ENCODE data around the gene MAL. TPM values are rescaled to one million over a fixed set of nuclear protein-coding genes. Genes with fewer than 3 reads are reported as not detected.

MAL gene
- total and polyA plus RNA-seq, 2 of the 4 experiments (the other 2 are of a cell fraction) = not detected

DNA sequence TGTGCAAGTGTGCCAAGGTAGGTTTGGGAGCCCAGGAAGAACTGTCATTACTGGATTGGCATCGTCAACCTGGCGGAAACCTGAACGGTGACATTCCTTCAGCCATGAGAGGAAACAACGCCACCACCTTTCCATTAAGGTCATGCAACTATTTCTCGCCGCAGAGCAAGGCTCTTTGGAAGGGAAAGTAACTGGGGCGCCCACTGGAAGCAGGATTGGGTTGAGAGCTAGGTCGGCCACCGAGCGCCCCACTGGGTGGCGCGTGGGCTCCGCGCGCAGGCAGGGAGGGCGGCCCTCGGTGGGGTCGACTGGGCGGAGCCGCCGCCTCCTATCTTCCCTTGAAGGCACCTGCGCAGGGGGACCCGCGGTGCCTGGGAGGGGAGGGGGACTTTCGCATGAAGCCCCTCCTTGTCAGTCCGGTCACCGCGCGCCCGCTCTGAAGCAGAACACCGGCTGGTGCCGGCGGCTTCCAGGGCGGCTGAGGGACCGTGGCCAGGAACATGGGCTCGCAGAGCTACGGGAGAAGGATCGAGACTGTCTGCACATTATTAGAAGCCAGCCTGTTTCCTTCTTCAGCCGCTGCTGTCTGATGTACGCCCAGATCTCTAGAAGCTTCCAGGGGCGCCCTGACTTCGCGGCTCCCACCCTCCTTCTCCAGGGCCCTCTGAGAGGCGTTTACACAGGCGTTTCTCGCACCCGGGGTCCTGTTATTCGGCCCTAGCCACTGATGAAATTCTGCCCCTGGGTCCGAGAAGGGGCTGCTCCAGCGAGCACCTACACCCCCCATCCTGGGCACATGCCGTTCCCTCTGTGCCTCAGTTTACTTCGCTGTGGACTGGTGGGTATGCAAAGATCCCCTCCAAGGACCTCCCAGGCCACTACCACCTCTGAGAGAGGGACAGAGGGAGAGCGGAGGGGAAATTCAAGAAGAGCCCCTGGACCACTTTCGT lies 27.3 kb upstream of the MAL start:
- H3K23ac ChIP-seq (ENCODE audit: low read depth, low read length) = no peak overlapping the region
- no peak overlapping the region for H4K91ac ChIP-seq (ENCODE audit: insufficient read depth, low read depth, low read length)
- ATAC-seq (ENCODE audit: low read depth) (no peak), DNase-seq (no peak)
- H2BK20ac ChIP-seq (ENCODE audit: low read depth, low read length) = no peak overlapping the region
- H2BK5ac ChIP-seq (ENCODE audit: low read depth, low read length, poor library complexity, severe bottlenecking) = no peak overlapping the region
- no peak overlapping the region for H3K18ac ChIP-seq (ENCODE audit: low read depth, low read length)
- H3K27me3 ChIP-seq (ENCODE audit: control insufficient read depth, insufficient read depth, low read length) = peaks cover 21% of the 10 kb centered on the region; the same call in 1 of the 2 replicates
- no peak overlapping the region for H3K4ac ChIP-seq (ENCODE audit: low read depth, low read length)
- H3K36me3 ChIP-seq (ENCODE audit: control insufficient read depth, insufficient read depth, low read length) = no peaks in the 10 kb centered on the region
- ChIA-PET CTCF (no interaction called here), POLR2A (ENCODE audit: unreplicated experiment) (no interaction called here)
- no peak overlapping the region for H2BK15ac ChIP-seq (ENCODE audit: low read depth, low read length)
- in situ Hi-C loops (cut with MboI; ENCODE audit: low sequenced_read_pairs) (no loop called here), intact Hi-C loops (cut with micrococcal nuclease) (no loop called here), dilution Hi-C loops (cut with HindIII; ENCODE audit: low sequenced_read_pairs, unreplicated experiment) (no loop called here)
- no peak overlapping the region for H3K4me2 ChIP-seq (ENCODE audit: low read depth, low read length)
- H4K20me1 ChIP-seq (ENCODE audit: insufficient read depth, low read length) = no peaks in the 10 kb centered on the region
- no peaks in the 10 kb centered on the region for H3K9me3 ChIP-seq (ENCODE audit: control insufficient read depth, insufficient read depth, low read length)
- H4K5ac ChIP-seq (ENCODE audit: low read depth, low read length) = no peak overlapping the region
- H3K14ac ChIP-seq (replicated peaks; ENCODE audit: low read depth, low read length) = no peak overlapping the region
- H4K8ac ChIP-seq (ENCODE audit: low read depth in 2 of 2, low read length in 2 of 2) = no peak overlapping the region
- H3K27ac ChIP-seq (ENCODE audit: insufficient read depth, low read length) = no peak overlapping the region
- H3K9ac ChIP-seq (ENCODE audit: low read depth, low read length) = no peak overlapping the region
- BruUV-seq (replicated peaks) = no TSS peak
- 18% methylated on average over 6 of the region's 54 CpGs; no CpG with 5 or more reads in 1 of the 2 experiments for WGBS, 2 experiments (ENCODE audit: extremely low coverage in 2 of 2, insufficient read length in 1 of 2)
- no peak overlapping the region for H2AK5ac ChIP-seq (ENCODE audit: low read depth, low read length)
- H3K56ac ChIP-seq (ENCODE audit: extremely low read depth, insufficient read depth, low read length) = no peak overlapping the region
- H3K9me1 ChIP-seq (ENCODE audit: insufficient read depth, low read length) = no peaks in the 10 kb centered on the region
- no peaks in the 10 kb centered on the region for H3K79me1 ChIP-seq (ENCODE audit: low read depth in 1 of 2, low read length in 2 of 2)
- no peak overlapping the region for H2BK120ac ChIP-seq (ENCODE audit: low read depth, low read length)
- H2AFZ ChIP-seq (replicated peaks; ENCODE audit: low read length, poor library complexity) = no peak overlapping the region
- no peaks in the 10 kb centered on the region for H3K4me1 ChIP-seq (ENCODE audit: control insufficient read depth, insufficient read depth, low read length)
- no peak overlapping the region for H3K4me3 ChIP-seq (ENCODE audit: insufficient read depth, low read depth, low read length)
- H2AK9ac ChIP-seq (replicated peaks; ENCODE audit: low read depth, low read length, poor library complexity) = no peak overlapping the region
- TF ChIP-seq CHD1 (IDR thresholded peaks at IDR 0.05; ENCODE audit: low read depth, low read length) (no peak), POLR2A (IDR thresholded peaks at IDR 0.05; ENCODE audit: low read depth, low read length) (no peak), CEBPB (IDR thresholded peaks at IDR 0.05; ENCODE audit: low read depth, low read length) (no peak), RAD21 (IDR thresholded peaks at IDR 0.05; ENCODE audit: low read length) (no peak), RFX5 (IDR thresholded peaks at IDR 0.05; ENCODE audit: low read depth, low read length) (no peak), NFE2L2 (IDR thresholded peaks at IDR 0.05; ENCODE audit: low read depth, low read length) (no peak), FOS (IDR thresholded peaks at IDR 0.05; ENCODE audit: low read depth, low read length) (no peak), MXI1 (IDR thresholded peaks at IDR 0.05; ENCODE audit: borderline replicate concordance, low read depth, low read length) (no peak), SMC3 (IDR thresholded peaks at IDR 0.05; ENCODE audit: low read depth, low read length) (no peak), BHLHE40 (IDR thresholded peaks at IDR 0.05; ENCODE audit: low read depth, low read length) (no peak), MAFK (IDR thresholded peaks at IDR 0.05; ENCODE audit: low read depth, low read length) (no peak), MAZ (IDR thresholded peaks at IDR 0.05; ENCODE audit: borderline replicate concordance, low read depth, low read length) (no peak)
- TF ChIP-seq, protein P1, sequence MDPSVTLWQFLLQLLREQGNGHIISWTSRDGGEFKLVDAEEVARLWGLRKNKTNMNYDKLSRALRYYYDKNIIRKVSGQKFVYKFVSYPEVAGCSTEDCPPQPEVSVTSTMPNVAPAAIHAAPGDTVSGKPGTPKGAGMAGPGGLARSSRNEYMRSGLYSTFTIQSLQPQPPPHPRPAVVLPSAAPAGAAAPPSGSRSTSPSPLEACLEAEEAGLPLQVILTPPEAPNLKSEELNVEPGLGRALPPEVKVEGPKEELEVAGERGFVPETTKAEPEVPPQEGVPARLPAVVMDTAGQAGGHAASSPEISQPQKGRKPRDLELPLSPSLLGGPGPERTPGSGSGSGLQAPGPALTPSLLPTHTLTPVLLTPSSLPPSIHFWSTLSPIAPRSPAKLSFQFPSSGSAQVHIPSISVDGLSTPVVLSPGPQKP (IDR thresholded peaks at IDR 0.05; ENCODE audit: borderline replicate concordance, low read depth, low read length) = no peak
- TF ChIP-seq, protein P2, sequence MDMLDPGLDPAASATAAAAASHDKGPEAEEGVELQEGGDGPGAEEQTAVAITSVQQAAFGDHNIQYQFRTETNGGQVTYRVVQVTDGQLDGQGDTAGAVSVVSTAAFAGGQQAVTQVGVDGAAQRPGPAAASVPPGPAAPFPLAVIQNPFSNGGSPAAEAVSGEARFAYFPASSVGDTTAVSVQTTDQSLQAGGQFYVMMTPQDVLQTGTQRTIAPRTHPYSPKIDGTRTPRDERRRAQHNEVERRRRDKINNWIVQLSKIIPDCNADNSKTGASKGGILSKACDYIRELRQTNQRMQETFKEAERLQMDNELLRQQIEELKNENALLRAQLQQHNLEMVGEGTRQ (IDR thresholded peaks at IDR 0.05; ENCODE audit: low read depth, low read length) = no peak
- TF ChIP-seq, protein P3, sequence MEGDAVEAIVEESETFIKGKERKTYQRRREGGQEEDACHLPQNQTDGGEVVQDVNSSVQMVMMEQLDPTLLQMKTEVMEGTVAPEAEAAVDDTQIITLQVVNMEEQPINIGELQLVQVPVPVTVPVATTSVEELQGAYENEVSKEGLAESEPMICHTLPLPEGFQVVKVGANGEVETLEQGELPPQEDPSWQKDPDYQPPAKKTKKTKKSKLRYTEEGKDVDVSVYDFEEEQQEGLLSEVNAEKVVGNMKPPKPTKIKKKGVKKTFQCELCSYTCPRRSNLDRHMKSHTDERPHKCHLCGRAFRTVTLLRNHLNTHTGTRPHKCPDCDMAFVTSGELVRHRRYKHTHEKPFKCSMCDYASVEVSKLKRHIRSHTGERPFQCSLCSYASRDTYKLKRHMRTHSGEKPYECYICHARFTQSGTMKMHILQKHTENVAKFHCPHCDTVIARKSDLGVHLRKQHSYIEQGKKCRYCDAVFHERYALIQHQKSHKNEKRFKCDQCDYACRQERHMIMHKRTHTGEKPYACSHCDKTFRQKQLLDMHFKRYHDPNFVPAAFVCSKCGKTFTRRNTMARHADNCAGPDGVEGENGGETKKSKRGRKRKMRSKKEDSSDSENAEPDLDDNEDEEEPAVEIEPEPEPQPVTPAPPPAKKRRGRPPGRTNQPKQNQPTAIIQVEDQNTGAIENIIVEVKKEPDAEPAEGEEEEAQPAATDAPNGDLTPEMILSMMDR (conservative IDR thresholded peaks at IDR 0.05; ENCODE audit: low read depth, low read length) = no peak

Measured in IMR-90 (cell line).